ENCODE results near the gene DDX56. TPM values are rescaled to one million over a fixed set of nuclear protein-coding genes. Genes with fewer than 3 reads are reported as not detected.

Gene DDX56
- total RNA-seq, 1 donor: 57.0 TPM

- no peak for TF ChIP-seq CTCF (IDR thresholded peaks at IDR 0.05; ENCODE audit: insufficient read depth, low read depth, low read length)
- no peak for DNase-seq (ENCODE audit: low read depth)
- no peak overlapping the region for H3K4me3 ChIP-seq (ENCODE audit: low read depth, low read length)
These were observed 33.8 kb downstream of the DDX56 start for GRCh38 chr7:44539669-44540506.

- no peak for DNase-seq (ENCODE audit: low read depth)
- no peak for TF ChIP-seq CTCF (IDR thresholded peaks at IDR 0.05; ENCODE audit: insufficient read depth, low read depth, low read length)
These were observed 34.7 kb downstream of the DDX56 start for GRCh38 chr7:44538798-44539668.

GRCh38 chr7:44538093-44538797 lies 35.5 kb downstream of the DDX56 start:
- DNase-seq (ENCODE audit: low read depth): no peak
- H3K4me3 ChIP-seq (ENCODE audit: low read depth, low read length): no peak overlapping the region
- no peak for TF ChIP-seq CTCF (IDR thresholded peaks at IDR 0.05; ENCODE audit: insufficient read depth, low read depth, low read length)

More at GRCh38 chr7:44538798-44539668, 34.7 kb downstream of the DDX56 start:
- no peak overlapping the region for H3K4me3 ChIP-seq (ENCODE audit: low read depth, low read length)

GRCh38 chr7:44537442-44537841 lies 36.3 kb downstream of the DDX56 start:
- DNase-seq (ENCODE audit: low read depth): no peak
- no peak for TF ChIP-seq CTCF (IDR thresholded peaks at IDR 0.05; ENCODE audit: insufficient read depth, low read depth, low read length)
- no peak overlapping the region for H3K4me3 ChIP-seq (ENCODE audit: low read depth, low read length)

GRCh38 chr7:44536090-44536489 lies 37.6 kb downstream of the DDX56 start:
- TF ChIP-seq CTCF (IDR thresholded peaks at IDR 0.05; ENCODE audit: insufficient read depth, low read depth, low read length): no peak
- no peak for DNase-seq (ENCODE audit: low read depth)

GRCh38 chr7:44535348-44536064 lies 38.2 kb downstream of the DDX56 start:
- no peak for DNase-seq (ENCODE audit: low read depth)
- no peak overlapping the region for H3K4me3 ChIP-seq (ENCODE audit: low read depth, low read length)
- no peak for TF ChIP-seq CTCF (IDR thresholded peaks at IDR 0.05; ENCODE audit: insufficient read depth, low read depth, low read length)

More at GRCh38 chr7:44536090-44536489, 37.6 kb downstream of the DDX56 start:
- no peak overlapping the region for H3K4me3 ChIP-seq (ENCODE audit: low read depth, low read length)
